GM12872 (cell line): ENCODE data around the gene MRPS12.

ENCODE experiments used
- CTCF ChIP-seq: IDR thresholded peaks from 3 replicates; pipeline ENCODE4 v1.5.1; 2011; ENCODE audit warnings: low read depth, mild to moderate bottlenecking, low read length, moderate library complexity; ENCODE audit not compliant: insufficient read depth

MRPS12 gene

GRCh38 chr19:38912600-38913514, 17.9 kb upstream of the MRPS12 start:
- no peak for TF ChIP-seq CTCF

DNA sequence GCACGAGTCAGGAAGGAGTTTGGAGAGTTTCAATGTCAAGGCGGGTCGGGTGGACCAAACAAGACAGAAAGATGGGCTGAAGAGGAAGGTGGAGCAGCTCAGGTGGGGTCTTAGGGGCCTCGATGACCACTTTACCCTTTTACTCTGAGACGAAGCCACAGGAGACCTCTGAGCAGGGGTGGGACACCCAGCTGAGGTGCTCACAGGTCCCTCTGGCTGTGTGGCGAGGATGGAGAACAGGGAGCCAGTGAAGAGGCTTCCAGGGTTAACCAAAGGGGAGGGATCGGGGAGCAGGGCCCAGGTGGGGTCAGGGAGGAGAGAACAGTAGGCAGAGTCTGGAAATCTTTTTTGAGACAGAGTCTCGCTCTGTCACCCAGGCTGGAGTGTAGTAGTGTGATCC, 16.8 kb upstream of the MRPS12 start:
- no peak for TF ChIP-seq CTCF

DNA sequence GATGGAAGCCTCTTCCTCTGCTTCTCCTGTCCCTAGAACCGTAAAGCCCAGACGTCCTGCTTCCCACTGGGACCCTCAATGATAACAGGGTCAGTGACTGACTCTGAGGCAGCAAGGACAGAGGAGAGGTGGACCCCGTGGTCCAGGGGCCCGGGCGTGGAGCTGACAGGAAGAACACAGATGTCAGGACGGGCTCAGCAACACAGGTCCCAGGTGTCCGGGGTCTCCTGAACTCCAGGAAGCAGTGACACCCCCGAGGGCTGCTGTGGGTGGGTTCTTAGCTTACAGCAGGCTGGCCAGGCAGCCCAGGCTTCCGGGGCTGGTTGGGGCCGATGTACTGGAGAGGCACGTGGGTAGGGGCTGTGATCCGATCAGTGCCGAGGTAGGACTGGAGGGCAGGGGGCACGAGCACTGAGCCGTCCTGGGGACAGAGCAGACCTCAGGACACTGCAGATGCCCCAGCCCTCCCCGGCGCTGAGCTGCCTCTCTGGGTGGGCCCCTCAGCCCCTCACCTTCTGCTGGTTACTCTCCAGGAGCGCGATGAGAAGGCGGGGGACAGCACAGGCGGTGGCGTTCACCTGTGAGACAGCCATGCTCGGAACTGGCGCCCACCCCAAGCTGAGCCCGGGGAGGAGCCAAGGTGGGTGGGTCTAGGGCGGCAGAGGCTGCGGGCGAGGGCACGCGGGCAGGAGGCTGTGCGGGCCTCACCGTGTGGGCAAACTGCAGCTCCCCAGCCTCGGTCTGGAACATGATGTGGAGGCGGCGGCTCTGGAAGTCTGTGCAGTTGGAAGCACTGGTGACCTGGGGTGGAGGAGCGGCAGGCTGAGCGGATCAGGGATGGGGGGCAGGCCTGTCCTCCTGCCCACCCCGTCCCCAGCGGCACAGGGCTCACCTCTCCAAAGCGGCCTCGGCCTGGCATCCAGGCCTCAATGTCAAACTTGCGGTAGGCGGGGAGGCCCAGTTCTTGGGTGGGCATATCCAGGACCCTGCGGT, 15.1 kb upstream of the MRPS12 start:
- TF ChIP-seq CTCF, result no peak

DNA sequence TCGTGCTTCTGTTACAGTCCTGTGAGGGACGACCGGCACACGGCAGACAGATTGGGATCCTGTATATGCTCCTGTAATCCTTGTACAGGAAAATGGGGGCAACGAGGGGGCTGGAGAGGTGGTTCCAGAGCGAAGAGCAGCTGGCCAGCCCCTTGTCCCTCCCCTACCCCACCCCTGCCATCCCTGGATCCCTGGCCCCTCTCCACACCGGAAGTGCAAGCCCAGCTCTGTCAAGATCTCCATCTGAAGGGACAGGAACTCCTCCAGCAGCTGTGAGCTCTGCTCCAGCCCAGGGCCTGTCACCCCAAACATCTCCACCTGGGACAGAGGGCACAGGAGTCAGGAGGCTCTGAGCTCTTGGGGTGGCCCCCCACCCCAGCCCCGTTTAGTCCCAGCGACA, 13.2 kb upstream of the MRPS12 start:
- no peak for TF ChIP-seq CTCF

DNA sequence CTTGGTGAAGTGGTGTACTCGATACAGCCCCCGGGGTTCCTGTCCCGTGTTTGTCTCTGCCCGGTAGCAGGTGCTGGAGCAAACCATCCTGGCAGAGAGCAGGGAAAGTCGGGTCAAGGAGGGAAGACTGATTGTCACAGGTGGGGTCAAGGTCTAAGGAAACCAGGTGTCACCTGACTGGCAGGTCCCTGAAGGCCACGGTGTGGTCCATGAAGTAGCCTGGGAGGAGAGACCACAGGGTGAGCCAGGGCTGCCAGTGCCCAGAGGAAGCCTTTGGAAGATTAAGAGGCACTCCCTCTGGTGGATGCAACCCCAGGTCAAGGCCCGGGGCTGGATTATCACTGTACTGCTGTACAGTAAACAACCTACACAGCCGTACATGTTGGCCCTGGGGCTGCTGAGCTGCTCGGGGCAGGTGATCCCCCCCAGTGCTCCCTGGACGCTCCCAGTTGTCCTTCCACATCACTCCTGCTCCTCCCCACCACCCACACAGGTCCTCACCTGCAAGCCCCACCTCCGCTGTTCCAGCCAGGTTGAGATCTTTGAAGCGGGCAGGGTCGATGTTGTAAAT, 12.7 kb upstream of the MRPS12 start:
- no peak for TF ChIP-seq CTCF

- no peak for TF ChIP-seq CTCF
Observed at GRCh38 chr19:38918526-38918925, 12.2 kb upstream of the MRPS12 start.
